K562 (cell line): ENCODE measurements around the gene ZMIZ1. TPM values are rescaled to one million over a fixed set of nuclear protein-coding genes. Genes with fewer than 3 reads are reported as not detected.

Source experiments
- ATAC-seq: fragments of 200-7000 bp; cut with Tn5 transposase; 3 replicates; pipeline ENCODE4 v1.9.1; 2020; ENCODE audit warnings: moderate library complexity
- BruUV-seq: library from RNA; stranded (reverse); fragments of 400-500 nt; replicated peaks from 2 replicates; lab custom pipeline; 2021; lab: Mats Ljungman, UMichigan
- CTCF ChIA-PET: fragments of 300-600 bp; formaldehyde crosslinking; extraction: SDS; loops from one replicate; lab custom pipeline; 2021; ENCODE audit warnings: low intra/inter-chr PET ratio; lab: Yijun Ruan, JAX
- POLR2A ChIA-PET: fragments of 300-600, 350-650 bp; sonication (Branson Sonifier 250); formaldehyde crosslinking; extraction: SDS; loops from one replicate; lab custom pipeline; 2021; ENCODE audit warnings: antibody characterized with exemption, inconsistent platforms; lab: Yijun Ruan, JAX
- DNase-seq, 4 experiments: peaks; one replicate each; pipeline versions ENCODE4 v3.0.0 to v3.0.0-alpha.2; 2011 to 2018; ENCODE audit warnings: low spot score in 3 of 4, mixed read lengths in 3 of 4; ENCODE audit errors: extremely low read depth in 1 of 4
- FAIRE-seq: peaks from 2 replicates; lab custom pipeline; 2011; peaks lifted over from hg19 to GRCh38; lab: Jason Lieb, UNC
- H2AFZ ChIP-seq: 2 replicates; pipeline ENCODE4 v1.6.0; 2011; ENCODE audit warnings: low read depth, low read length, control low read depth, inconsistent platforms
- H3K27ac ChIP-seq: fragments of 200-600 bp; 3 replicates; pipeline ENCODE4 v1.8.0; 2011; ENCODE audit warnings: low read depth, mild to moderate bottlenecking, control low read depth, inconsistent platforms, low read length, moderate library complexity, mixed read lengths; ENCODE audit errors: extremely low read depth
- H3K27me3 ChIP-seq, 2 experiments: fragments of 300-600 bp in 1 of 2; 2 replicates in 1 of 2; 3 replicates in 1 of 2; pipeline versions ENCODE4 v1.6.0 to v1.8.0; 2011; ENCODE audit warnings: inconsistent platforms in 2 of 2, low read length in 2 of 2, mild to moderate bottlenecking in 1 of 2, mixed read lengths in 1 of 2, moderate library complexity in 1 of 2; ENCODE audit not compliant: control insufficient read depth in 2 of 2, insufficient read depth in 2 of 2
- H3K36me3 ChIP-seq: fragments of 300-600 bp; 3 replicates; pipeline ENCODE4 v1.8.0; 2011; ENCODE audit warnings: mild to moderate bottlenecking, low read length, inconsistent platforms; ENCODE audit not compliant: control insufficient read depth, insufficient read depth
- H3K4me1 ChIP-seq, 2 experiments: fragments of 200-600 bp in 1 of 2; replicated peaks in 1 of 2; 2 replicates in 1 of 2; 3 replicates in 1 of 2; pipeline versions ENCODE4 v1.5.1 to v1.8.0; 2011; ENCODE audit warnings: inconsistent platforms in 2 of 2, low read length in 2 of 2, mild to moderate bottlenecking in 1 of 2, mixed read lengths in 1 of 2, moderate library complexity in 1 of 2; ENCODE audit not compliant: control insufficient read depth in 2 of 2, insufficient read depth in 2 of 2
- H3K4me2 ChIP-seq: 2 replicates; pipeline ENCODE4 v1.6.1; 2011; ENCODE audit warnings: low read length, control low read depth, inconsistent platforms, mixed read lengths; ENCODE audit not compliant: insufficient read depth
- H3K4me3 ChIP-seq: fragments of 200-600 bp; sonication (generic), shearing (Covaris generic); 2 replicates; pipeline ENCODE4 v1.5.1; 2016; ENCODE audit warnings: control low read depth, inconsistent platforms
- H3K79me2 ChIP-seq: fragments of 200-600 bp; 3 replicates; pipeline ENCODE4 v1.8.0; 2011; ENCODE audit warnings: low read length, inconsistent platforms; ENCODE audit not compliant: control insufficient read depth, insufficient read depth
- H3K9ac ChIP-seq, 2 experiments: 2 replicates each; pipeline versions ENCODE4 v1.6.0 to v1.6.1; 2011; ENCODE audit warnings: low read depth in 2 of 2, low read length in 2 of 2, control low read depth in 1 of 2, inconsistent platforms in 1 of 2, mild to moderate bottlenecking in 1 of 2, mixed read lengths in 1 of 2; ENCODE audit not compliant: insufficient read depth in 1 of 2
- H3K9me1 ChIP-seq: one replicate; pipeline ENCODE4 v1.6.0; 2011; ENCODE audit warnings: inconsistent platforms, mild to moderate bottlenecking, low read length, moderate library complexity; ENCODE audit not compliant: control insufficient read depth, insufficient read depth
- H3K9me3 ChIP-seq: replicated peaks from 2 replicates; pipeline ENCODE4 v1.5.1; 2011; ENCODE audit warnings: low read depth, low read length, inconsistent platforms; ENCODE audit not compliant: control insufficient read depth, insufficient read depth
- H4K20me1 ChIP-seq: replicated peaks from 2 replicates; pipeline ENCODE4 v1.6.1; 2011; ENCODE audit warnings: low read length, inconsistent platforms, mixed read lengths; ENCODE audit not compliant: control insufficient read depth, insufficient read depth
- BCL6 ChIP-seq: fragments of 250-450 bp; sonication (Bioruptor Pico); IDR thresholded peaks from 2 replicates; pipeline ENCODE4 v1.4.0; 2020
- GTF2E2 ChIP-seq: fragments of 200-800 bp; sonication (Bioruptor generic); IDR thresholded peaks from 2 replicates; pipeline ENCODE4 v1.6.1; 2016; ENCODE audit warnings: missing genetic modification characterization, missing compliant biosample characterization
- GTF2F1 ChIP-seq: IDR thresholded peaks from 2 replicates; pipeline ENCODE4 v1.6.1; 2011; ENCODE audit warnings: low read depth, low read length, improper control_type of control experiment
- KDM1A ChIP-seq, 2 experiments: fragments of 450-650 bp; IDR thresholded peaks; 2 replicates each; pipeline ENCODE4 v1.6.1; 2016; ENCODE audit warnings: mild to moderate bottlenecking in 2 of 2
- LEF1 ChIP-seq: fragments of 450-650 bp; IDR thresholded peaks from 2 replicates; pipeline ENCODE4 v1.6.1; 2016; ENCODE audit warnings: mild to moderate bottlenecking
- MEIS2 ChIP-seq: fragments of 450-650 bp; IDR thresholded peaks from 2 replicates; pipeline ENCODE4 v1.6.1; 2014; ENCODE audit warnings: mild to moderate bottlenecking; ENCODE audit not compliant: partially characterized antibody
- NFIC ChIP-seq: fragments of 450-650 bp; IDR thresholded peaks from 2 replicates; pipeline ENCODE4 v1.6.1; 2017; ENCODE audit warnings: mild to moderate bottlenecking, inconsistent platforms
- PHB2 ChIP-seq: fragments of 450-650 bp; IDR thresholded peaks from 2 replicates; pipeline ENCODE4 v1.6.1; 2017; ENCODE audit warnings: low read depth
- RBM25 ChIP-seq: fragments of 200-400 bp; formaldehyde crosslinking; IDR thresholded peaks from 2 replicates; pipeline ENCODE4 v1.6.1; 2018; ENCODE audit warnings: low read length, low read depth, moderate library complexity; ENCODE audit not compliant: severe bottlenecking
- TAF9B ChIP-seq: fragments of 450-650 bp; IDR thresholded peaks from 2 replicates; pipeline ENCODE4 v1.6.1; 2018; ENCODE audit warnings: mild to moderate bottlenecking; ENCODE audit not compliant: partially characterized antibody
- ZFP36 ChIP-seq: fragments of 150-350 bp; IDR thresholded peaks from 2 replicates; pipeline ENCODE4 v1.6.1; 2018; ENCODE audit warnings: low read length, low read depth; ENCODE audit not compliant: partially characterized antibody
- ZNF3 ChIP-seq: fragments of 250-450 bp; sonication (Bioruptor Pico); IDR thresholded peaks from 2 replicates; pipeline ENCODE4 v1.5.0; 2021; ENCODE audit warnings: mild to moderate bottlenecking, moderate library complexity
- ZNF316 ChIP-seq: fragments of 450-650 bp; IDR thresholded peaks from 2 replicates; pipeline ENCODE4 v1.6.1; 2016
- ZNF431 ChIP-seq: sonication (generic); formaldehyde crosslinking; IDR thresholded peaks from 2 replicates; pipeline ENCODE4 v1.8.0; 2022; ENCODE audit warnings: mild to moderate bottlenecking, missing genetic modification reagents
- ZNF57 ChIP-seq: fragments of 450-650 bp; formaldehyde crosslinking; IDR thresholded peaks from 2 replicates; pipeline ENCODE4 v1.4.0; 2020; ENCODE audit warnings: mild to moderate bottlenecking, moderate library complexity
- WGBS: fragments of 100-300 bp; shearing (Covaris generic); methylation state at CpG from one replicate; pipeline ENCODE4 v1.1.6; 2016; ENCODE audit warnings: low coverage, mixed read lengths; ENCODE audit not compliant: insufficient coverage; ENCODE audit errors: missing lambda C conversion rate; 5-methylcytosine and 5-hydroxymethylcytosine counted together
- in situ Hi-C: fragments of 300-500 bp; cut with MboI; formaldehyde crosslinking; loops from 4 replicates; pipeline ENCODE4 v1.15.0; 2018; ENCODE audit warnings: inconsistent platforms, mixed read lengths
- intact Hi-C: fragments of 100-400 bp; cut with micrococcal nuclease; formaldehyde crosslinking; loops from 2 replicates; pipeline ENCODE4 v1.14.2; 2022
- polyA plus RNA-seq, 8 experiments: library from polyadenylated mRNA; depleted of rRNA in 4 of 8; stranded (reverse) in 5 of 8; unstranded in 3 of 8; fragments of >200 nt; fragmentation: Nextera tagmentation in 2 of 8; fragmentation: Illumina TruSeq in 1 of 8; extraction: Ambion mirVana in 2 of 8; extraction: Trizol in 1 of 8; gene quantifications; 2 replicates each; pipeline versions ENCODE4 v1.2.1 to v1.2.3, GENCODE V29; 2011 to 2014; ENCODE audit warnings: inconsistent platforms in 1 of 8, missing spikeins in 1 of 8
- total RNA-seq, 7 experiments: library from RNA; depleted of rRNA in 6 of 7; stranded (reverse); fragments of >200 nt in 6 of 7; fragmentation: Illumina TruSeq in 2 of 7; extraction: Trizol in 2 of 7; gene quantifications; 2 replicates each; pipeline versions ENCODE4 v1.2.1 to v1.2.3, GENCODE V29; 2011 to 2021; ENCODE audit warnings: low replicate concordance in 1 of 7
- TF ChIP-seq, protein P1 (sequence below): fragments of 450-650 bp; IDR thresholded peaks from 2 replicates; pipeline ENCODE4 v1.6.1; 2016; ENCODE audit warnings: mild to moderate bottlenecking

Gene ZMIZ1
- total and polyA plus RNA-seq, 9 of the 15 experiments (the other 6 are each of a cell fraction or from before 2014, with no cell fraction given): 1.0 to 37.3 (median 4.3) TPM

GRCh38 chr10:79023240-79024162 is 45.3 kb upstream of the ZMIZ1 start:
- Histone ChIP-seq H3K4me3 (no peak overlapping the region), H3K79me2 (no peaks in the 10 kb centered on the region), H3K4me2 (peak overlapping the region; percentile 43; the same call in 1 of the 2 replicates), H3K9me1 (peaks cover 4% of the 10 kb centered on the region), H2AFZ (peak overlapping the region; percentile 79; the same call in 1 of the 2 replicates), H3K9ac (no peak overlapping the region; a peak in 1 of 4 replicates), H3K36me3 (no peaks in the 10 kb centered on the region), H4K20me1 (0 out of 2 replicates have a peak, but pooled peaks cover 3% of the 10 kb centered on the region), H3K27ac (no peak overlapping the region), H3K4me1 (peaks cover 34 to 67% of the 10 kb centered on the region in 2 experiments), H3K27me3 (no peaks in the 10 kb centered on the region), H3K9me3 (no peaks in the 10 kb centered on the region)
- ChIA-PET CTCF (no interaction called here), POLR2A (interaction anchor here (0.6 to 2.3 kb wide), 5 partner anchors 9 to 822 kb away, joined by 3 to 10 read pairs (median 4); no protein-coding TSS in a partner anchor)
- no TSS peak for BruUV-seq
- DNase-seq (peak in 1 of 4 experiments; percentile 30), ATAC-seq (no peak), FAIRE-seq (no peak)
- 45% methylated on average over 13 of the region's 13 CpGs for WGBS
- intact Hi-C loops (loop anchor here (5.0 kb wide), 1 partner anchor 44 kb away; the partner anchor contains the start of gene ZMIZ1), in situ Hi-C loops (no loop called here)
- TF ChIP-seq MEIS2 (peak; percentile 35), TAF9B (no peak), ZFP36 (peak; percentile 67), ZNF431 (CRISPR knock-in tag) (no peak), KDM1A (IDR thresholded peaks at IDR 0.05) (0 out of 4 replicates have a peak, but pooled peaks of 1 of the 2 experiments have one; percentile 15), ZNF3 (CRISPR knock-in tag) (no peak), ZNF57 (CRISPR knock-in tag) (no peak), NFIC (peak; percentile 85), ZNF316 (peak; percentile 44), BCL6 (no peak), PHB2 (no peak), GTF2F1 (no peak), GTF2E2 (tag) (no peak), RBM25 (peak; percentile 39), LEF1 (no peak)
- TF ChIP-seq, protein P1, sequence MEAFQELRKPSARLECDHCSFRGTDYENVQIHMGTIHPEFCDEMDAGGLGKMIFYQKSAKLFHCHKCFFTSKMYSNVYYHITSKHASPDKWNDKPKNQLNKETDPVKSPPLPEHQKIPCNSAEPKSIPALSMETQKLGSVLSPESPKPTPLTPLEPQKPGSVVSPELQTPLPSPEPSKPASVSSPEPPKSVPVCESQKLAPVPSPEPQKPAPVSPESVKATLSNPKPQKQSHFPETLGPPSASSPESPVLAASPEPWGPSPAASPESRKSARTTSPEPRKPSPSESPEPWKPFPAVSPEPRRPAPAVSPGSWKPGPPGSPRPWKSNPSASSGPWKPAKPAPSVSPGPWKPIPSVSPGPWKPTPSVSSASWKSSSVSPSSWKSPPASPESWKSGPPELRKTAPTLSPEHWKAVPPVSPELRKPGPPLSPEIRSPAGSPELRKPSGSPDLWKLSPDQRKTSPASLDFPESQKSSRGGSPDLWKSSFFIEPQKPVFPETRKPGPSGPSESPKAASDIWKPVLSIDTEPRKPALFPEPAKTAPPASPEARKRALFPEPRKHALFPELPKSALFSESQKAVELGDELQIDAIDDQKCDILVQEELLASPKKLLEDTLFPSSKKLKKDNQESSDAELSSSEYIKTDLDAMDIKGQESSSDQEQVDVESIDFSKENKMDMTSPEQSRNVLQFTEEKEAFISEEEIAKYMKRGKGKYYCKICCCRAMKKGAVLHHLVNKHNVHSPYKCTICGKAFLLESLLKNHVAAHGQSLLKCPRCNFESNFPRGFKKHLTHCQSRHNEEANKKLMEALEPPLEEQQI: no peak
